GM18858 (cell line): ENCODE data around the gene FUT4.
"Not testable (repeated sequence)": the region's sequence is repeated elsewhere in the genome, so short reads cannot be mapped to it uniquely, and the experiment has no call there.

Experiments used
- ATAC-seq: cut with Tn5 transposase; IDR thresholded peaks from one replicate; pipeline ENCODE4 v1.9.1; 2021; ENCODE audit not compliant: unreplicated experiment

Gene FUT4

GRCh38 chr11:94563848-94564467, 20.2 kb downstream of the FUT4 start:
- ATAC-seq, result no peak

- no peak for ATAC-seq
Observed at GRCh38 chr11:94567181-94567670, 23.5 kb downstream of the FUT4 start, which contains the start of gene PIWIL4. TSS of gene PIWIL4 (plus strand) at chr11:94567368. CDS start at chr11:94567519, 151 bp downstream.

GRCh38 chr11:94568200-94568599, 24.5 kb downstream of the FUT4 start:
- no peak for ATAC-seq

- ATAC-seq, result no peak
Observed at GRCh38 chr11:94568717-94569116, 25.0 kb downstream of the FUT4 start.

- ATAC-seq, result not testable (repeated sequence)
Observed at GRCh38 chr11:94572975-94573374, 29.3 kb downstream of the FUT4 start.

- ATAC-seq, result no peak
Observed at GRCh38 chr11:94574193-94574961, 30.7 kb downstream of the FUT4 start.

GRCh38 chr11:94576306-94576705, 32.6 kb downstream of the FUT4 start:
- ATAC-seq, result no peak

GRCh38 chr11:94577841-94578240, 34.1 kb downstream of the FUT4 start:
- ATAC-seq, result no peak

- ATAC-seq, result peak; percentile 67
Observed at GRCh38 chr11:94581926-94582325, 38.2 kb downstream of the FUT4 start.

- ATAC-seq, result no peak
Observed at GRCh38 chr11:94583213-94583865, 39.6 kb downstream of the FUT4 start.

- ATAC-seq, result peak; percentile 39
Observed at GRCh38 chr11:94583866-94584500, 40.3 kb downstream of the FUT4 start.

GRCh38 chr11:94584978-94585377, 41.3 kb downstream of the FUT4 start:
- no peak for ATAC-seq

GRCh38 chr11:94585399-94585798, 41.7 kb downstream of the FUT4 start:
- ATAC-seq, result no peak

- no peak for ATAC-seq
Observed at GRCh38 chr11:94586546-94586945, 42.8 kb downstream of the FUT4 start.

GRCh38 chr11:94586978-94587377, 43.3 kb downstream of the FUT4 start:
- no peak for ATAC-seq

- no peak for ATAC-seq
Observed at GRCh38 chr11:94588366-94588942, 44.7 kb downstream of the FUT4 start.

GRCh38 chr11:94590352-94591041, 46.8 kb downstream of the FUT4 start:
- no peak for ATAC-seq

- peak; percentile 72 for ATAC-seq
Observed at GRCh38 chr11:94593030-94593429, 49.3 kb downstream of the FUT4 start.

- peak; percentile 62 for ATAC-seq
Observed at GRCh38 chr11:94595076-94595475, 51.4 kb downstream of the FUT4 start.

- no peak for ATAC-seq
Observed at GRCh38 chr11:94597896-94598295, 54.2 kb downstream of the FUT4 start.
